Measurements from ENCODE around the gene NTN5. TPM values are rescaled to one million over a fixed set of nuclear protein-coding genes. Genes with fewer than 3 reads are reported as not detected.

NTN5 gene
- total and polyA plus RNA-seq, 2 of the 4 experiments (the other 2 are of a cell fraction), result 0.19 TPM; not detected in 1

GRCh38 chr19:48671446-48671995, 1.3 kb downstream of the NTN5 start:
- no peak overlapping the region for H2AK5ac ChIP-seq (ENCODE audit: low read depth, low read length)
- POLR2A ChIA-PET (ENCODE audit: unreplicated experiment), result no interaction called here
- no peak overlapping the region for H3K18ac ChIP-seq (ENCODE audit: low read depth, low read length)
- H2AK9ac ChIP-seq (replicated peaks; ENCODE audit: low read depth, low read length, poor library complexity), result no peak overlapping the region
- no peak overlapping the region for H3K4ac ChIP-seq (ENCODE audit: low read depth, low read length)
- dilution Hi-C loops (cut with HindIII; ENCODE audit: low sequenced_read_pairs, unreplicated experiment) (no loop called here), in situ Hi-C loops (cut with MboI; ENCODE audit: low sequenced_read_pairs) (no loop called here), intact Hi-C loops (cut with micrococcal nuclease) (no loop called here)
- no peak overlapping the region for H4K8ac ChIP-seq (ENCODE audit: low read depth in 2 of 2, low read length in 2 of 2)
- no peaks in the 10 kb centered on the region for H3K9me1 ChIP-seq (ENCODE audit: insufficient read depth, low read length)
- H3K9ac ChIP-seq (ENCODE audit: low read depth, low read length), result no peak overlapping the region
- no peak overlapping the region for H3K14ac ChIP-seq (replicated peaks; ENCODE audit: low read depth, low read length)
- no TSS peak for BruUV-seq (replicated peaks)
- no peak overlapping the region for H3K27ac ChIP-seq (ENCODE audit: insufficient read depth, low read length)
- TF ChIP-seq MAZ (IDR thresholded peaks at IDR 0.05; ENCODE audit: borderline replicate concordance, low read depth, low read length) (no peak), CTCF (conservative IDR thresholded peaks at IDR 0.05; ENCODE audit: low read depth, low read length) (no peak), ELK1 (IDR thresholded peaks at IDR 0.05; ENCODE audit: borderline replicate concordance, low read depth, low read length) (no peak), FOS (IDR thresholded peaks at IDR 0.05; ENCODE audit: low read depth, low read length) (no peak), NFE2L2 (IDR thresholded peaks at IDR 0.05; ENCODE audit: low read depth, low read length) (no peak), USF2 (IDR thresholded peaks at IDR 0.05; ENCODE audit: low read depth, low read length) (no peak), POLR2A (IDR thresholded peaks at IDR 0.05; ENCODE audit: low read depth, low read length) (no peak), CHD1 (IDR thresholded peaks at IDR 0.05; ENCODE audit: low read depth, low read length) (no peak), RFX5 (IDR thresholded peaks at IDR 0.05; ENCODE audit: low read depth, low read length) (no peak), RAD21 (IDR thresholded peaks at IDR 0.05; ENCODE audit: low read length) (no peak), SMC3 (IDR thresholded peaks at IDR 0.05; ENCODE audit: low read depth, low read length) (no peak), RCOR1 (IDR thresholded peaks at IDR 0.05; ENCODE audit: insufficient replicate concordance, low read length) (no peak), MXI1 (IDR thresholded peaks at IDR 0.05; ENCODE audit: borderline replicate concordance, low read depth, low read length) (no peak), BHLHE40 (IDR thresholded peaks at IDR 0.05; ENCODE audit: low read depth, low read length) (no peak), MAFK (IDR thresholded peaks at IDR 0.05; ENCODE audit: low read depth, low read length) (no peak)
- H2BK20ac ChIP-seq (ENCODE audit: low read depth, low read length), result no peak overlapping the region
- H3K79me1 ChIP-seq (ENCODE audit: low read depth in 1 of 2, low read length in 2 of 2), result no peaks in the 10 kb centered on the region
- H3K23ac ChIP-seq (ENCODE audit: low read depth, low read length), result no peak overlapping the region
- no peaks in the 10 kb centered on the region for H4K20me1 ChIP-seq (ENCODE audit: insufficient read depth, low read length)
- DNase-seq, result no peak
- ATAC-seq (ENCODE audit: low read depth), result no peak
- 70% methylated on average over 2 of the region's 10 CpGs; no CpG with 5 or more reads in 1 of the 2 experiments for WGBS, 2 experiments (ENCODE audit: extremely low coverage in 2 of 2, insufficient read length in 1 of 2)
- no peak overlapping the region for H3K4me3 ChIP-seq (ENCODE audit: insufficient read depth, low read depth, low read length)
- H4K5ac ChIP-seq (ENCODE audit: low read depth, low read length), result no peak overlapping the region
- H3K56ac ChIP-seq (ENCODE audit: extremely low read depth, insufficient read depth, low read length), result no peak overlapping the region
- H4K91ac ChIP-seq (ENCODE audit: insufficient read depth, low read depth, low read length), result no peak overlapping the region
- peaks cover 7% of the 10 kb centered on the region for H3K27me3 ChIP-seq (ENCODE audit: control insufficient read depth, insufficient read depth, low read length)
- no peak overlapping the region for H3K4me2 ChIP-seq (ENCODE audit: low read depth, low read length)
- H2AFZ ChIP-seq (replicated peaks; ENCODE audit: low read length, poor library complexity), result peak overlapping the region; percentile 32
- CTCF ChIA-PET, result no interaction called here
- H2BK120ac ChIP-seq (ENCODE audit: low read depth, low read length), result no peak overlapping the region
- no peaks in the 10 kb centered on the region for H3K9me3 ChIP-seq (ENCODE audit: control insufficient read depth, insufficient read depth, low read length)
- no peaks in the 10 kb centered on the region for H3K4me1 ChIP-seq (ENCODE audit: control insufficient read depth, insufficient read depth, low read length)
- H2BK5ac ChIP-seq (ENCODE audit: low read depth, low read length, poor library complexity, severe bottlenecking), result no peak overlapping the region
- H3K36me3 ChIP-seq (ENCODE audit: control insufficient read depth, insufficient read depth, low read length), result no peaks in the 10 kb centered on the region
- no peak overlapping the region for H2BK15ac ChIP-seq (ENCODE audit: low read depth, low read length)

Measured in IMR-90 (cell line).